HG02588 (cell line): Measurements from ENCODE around the gene SYVN1.

Experiments used
- ATAC-seq: cut with Tn5 transposase; IDR thresholded peaks from one replicate; pipeline ENCODE4 v1.9.1; 2021; ENCODE audit warnings: mild to moderate bottlenecking, moderate library complexity; ENCODE audit not compliant: unreplicated experiment

The SYVN1 gene

DNA sequence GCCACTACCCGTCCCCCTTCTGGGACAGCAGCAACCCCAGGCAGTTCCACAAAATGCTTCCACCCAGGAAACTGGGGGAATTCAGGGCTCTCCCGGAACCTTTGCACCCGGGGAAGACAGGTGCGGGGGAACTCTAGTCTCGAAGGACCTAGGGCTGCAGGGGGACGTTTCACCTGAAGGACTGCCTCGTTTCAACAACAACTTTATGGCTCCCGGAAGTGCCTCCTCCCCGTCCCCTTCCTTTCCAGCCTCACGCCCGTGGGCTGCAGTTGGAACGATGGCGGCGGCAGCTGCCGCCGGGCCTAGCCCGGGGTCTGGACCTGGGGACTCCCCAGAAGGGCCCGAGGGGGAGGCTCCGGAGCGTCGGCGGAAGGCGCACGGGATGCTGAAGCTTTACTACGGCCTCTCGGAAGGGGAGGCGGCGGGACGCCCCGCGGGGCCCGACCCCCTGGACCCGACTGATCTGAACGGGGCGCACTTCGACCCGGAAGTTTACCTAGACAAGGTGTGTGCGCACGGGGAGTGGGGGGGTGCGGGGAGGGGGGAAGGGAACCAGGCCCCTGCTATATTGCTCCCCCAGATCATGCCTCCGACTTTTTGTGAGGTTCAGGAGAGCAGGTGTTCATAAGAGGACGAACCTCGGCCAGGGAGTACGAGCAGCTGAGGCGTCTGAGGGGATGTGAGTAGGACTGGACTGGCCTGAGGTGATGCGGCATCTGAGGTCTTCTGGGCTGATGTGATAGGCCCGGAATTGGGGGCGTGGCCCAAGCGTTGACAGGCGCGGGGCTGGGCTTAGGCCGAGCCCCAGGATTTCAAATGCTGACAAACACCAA, 38.1 kb downstream of the SYVN1 start, which contains the start of gene VPS51:
TSS of gene VPS51 (plus strand) at position 241 of the 833 bp plus-strand sequence. CDS start at position 278, 37 bp downstream.
- peak; percentile 74 for ATAC-seq

DNA sequence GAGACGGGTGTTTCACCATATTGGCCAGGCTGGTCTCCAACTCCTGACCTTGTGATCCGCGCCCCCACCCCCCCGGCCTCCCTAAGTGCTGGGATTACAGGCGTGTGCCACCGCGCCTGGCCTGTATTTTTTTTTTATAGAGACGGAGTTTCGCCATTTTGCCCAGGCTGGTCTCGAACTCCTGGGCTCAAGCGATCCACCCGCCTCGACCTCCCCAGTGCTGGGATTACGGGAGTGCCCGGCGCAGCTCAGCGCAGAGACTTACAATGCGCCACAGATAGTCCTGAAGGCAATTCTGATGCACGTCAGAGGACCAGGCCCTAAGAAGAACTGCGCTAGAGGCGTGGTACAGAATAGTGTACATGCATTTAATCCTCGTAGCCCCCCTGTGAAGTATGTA, 38.9 kb downstream of the SYVN1 start:
- no peak for ATAC-seq

DNA sequence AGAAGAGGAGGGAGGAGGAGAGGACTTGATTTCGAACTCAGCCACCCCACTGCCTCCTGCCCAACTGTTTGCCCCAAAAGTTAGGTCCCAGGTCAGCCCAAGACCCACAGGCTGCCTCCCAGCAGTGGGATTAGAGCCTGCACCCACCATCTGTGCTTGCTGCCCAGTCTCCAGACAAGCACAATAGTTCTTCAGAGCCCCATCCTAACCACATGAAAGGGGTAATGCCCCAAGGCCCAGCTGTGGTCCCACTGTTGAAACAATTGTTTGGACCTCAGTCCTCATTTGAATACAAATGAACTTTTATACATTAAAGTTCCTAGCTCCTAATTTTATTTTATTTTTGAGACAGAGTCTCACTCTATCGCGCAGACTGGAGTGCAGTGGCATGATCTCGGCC, 43.7 kb downstream of the SYVN1 start:
- ATAC-seq, result no peak

DNA sequence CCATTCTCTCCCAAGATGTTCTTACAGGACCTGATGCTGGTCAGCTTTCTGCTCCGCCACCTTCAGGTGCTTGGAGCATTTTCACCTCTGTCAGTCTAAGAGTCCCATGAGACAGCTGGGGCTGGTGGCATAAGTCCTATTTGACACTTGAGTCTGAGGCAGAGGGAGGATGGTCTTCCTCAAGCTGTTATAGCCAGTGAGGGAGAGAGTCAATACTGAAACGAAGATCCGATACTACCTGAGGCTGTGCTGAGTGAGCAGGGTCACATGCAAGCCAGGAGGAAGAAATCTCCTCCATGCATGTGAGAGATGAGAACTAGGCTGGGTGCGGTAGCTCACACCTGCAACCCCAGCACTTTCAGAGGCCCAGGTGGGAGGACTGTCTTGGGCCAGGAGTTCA, 44.7 kb downstream of the SYVN1 start:
- ATAC-seq, result no peak

DNA sequence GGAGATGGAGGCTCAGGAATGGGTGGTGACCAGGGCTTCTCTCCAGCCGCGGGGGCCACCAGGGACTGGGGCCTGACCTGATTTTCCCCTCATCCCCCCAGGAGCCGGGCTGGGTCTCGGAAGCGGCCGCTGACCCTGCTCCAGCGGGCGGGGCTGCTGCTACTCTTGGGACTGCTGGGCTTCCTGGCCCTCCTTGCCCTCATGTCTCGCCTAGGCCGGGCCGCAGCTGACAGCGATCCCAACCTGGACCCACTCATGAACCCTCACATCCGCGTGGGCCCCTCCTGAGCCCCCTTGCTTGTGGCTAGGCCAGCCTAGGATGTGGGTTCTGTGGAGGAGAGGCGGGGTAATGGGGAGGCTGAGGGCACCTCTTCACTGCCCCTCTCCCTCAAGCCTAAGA, 46.5 kb downstream of the SYVN1 start:
- ATAC-seq, result no peak

DNA sequence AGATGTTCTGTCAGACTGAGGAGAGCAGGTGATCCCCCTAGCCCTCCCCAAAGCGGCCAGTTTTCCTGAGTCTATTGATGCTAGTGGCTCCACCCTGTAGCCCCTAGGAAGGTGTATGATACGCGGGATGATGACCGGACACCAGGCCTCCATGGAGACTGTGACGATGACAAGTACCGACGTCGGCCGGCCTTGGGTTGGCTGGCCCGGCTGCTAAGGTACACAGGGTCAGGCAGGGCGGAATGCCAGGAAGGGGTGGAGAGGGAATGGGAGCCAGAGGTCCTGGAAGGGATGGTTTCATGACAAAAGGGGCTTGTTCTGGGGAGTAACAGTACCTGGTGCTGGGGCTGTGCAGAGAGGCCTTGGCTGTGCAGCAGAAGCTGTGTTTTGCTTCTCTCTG, 47.1 kb downstream of the SYVN1 start:
- ATAC-seq, result no peak

DNA sequence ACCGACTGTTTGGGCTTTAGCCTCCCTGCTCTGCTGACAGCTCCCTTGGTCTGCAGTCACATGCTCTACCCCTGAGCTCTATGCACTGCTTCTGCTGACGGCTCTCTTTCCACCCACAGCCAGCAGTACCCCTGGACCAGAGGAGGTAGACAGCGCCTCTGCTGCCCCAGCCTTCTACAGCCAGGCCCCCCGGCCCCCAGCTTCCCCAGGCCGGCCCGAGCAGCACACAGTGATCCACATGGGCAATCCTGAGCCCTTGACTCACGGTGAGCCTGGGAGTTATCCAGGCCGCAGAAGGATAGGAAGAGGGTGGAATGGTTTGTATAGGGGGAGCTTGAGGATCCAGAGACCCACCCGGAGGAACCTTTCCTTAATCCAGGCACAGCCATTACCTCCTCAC, 47.5 kb downstream of the SYVN1 start:
- no peak for ATAC-seq

DNA sequence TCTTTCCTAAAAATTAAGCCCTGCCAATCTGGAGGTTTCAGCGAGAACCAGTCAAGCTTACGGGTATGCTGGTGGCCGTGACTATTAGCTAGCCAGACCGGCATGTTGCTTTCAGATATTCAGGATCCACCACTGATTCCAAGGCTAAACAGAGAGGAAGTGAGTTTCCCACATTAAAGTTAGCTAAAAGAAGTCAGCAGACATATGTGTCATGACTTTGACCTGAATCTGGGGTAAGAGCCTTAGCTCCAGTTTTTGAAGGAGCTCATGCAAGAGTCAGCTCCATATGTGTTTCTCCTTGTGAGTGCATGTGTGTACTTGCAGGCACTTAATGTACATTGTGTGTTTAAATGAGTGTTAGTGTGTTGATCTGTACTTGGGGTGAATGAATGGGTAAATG, 48.9 kb downstream of the SYVN1 start:
- ATAC-seq, result no peak

DNA sequence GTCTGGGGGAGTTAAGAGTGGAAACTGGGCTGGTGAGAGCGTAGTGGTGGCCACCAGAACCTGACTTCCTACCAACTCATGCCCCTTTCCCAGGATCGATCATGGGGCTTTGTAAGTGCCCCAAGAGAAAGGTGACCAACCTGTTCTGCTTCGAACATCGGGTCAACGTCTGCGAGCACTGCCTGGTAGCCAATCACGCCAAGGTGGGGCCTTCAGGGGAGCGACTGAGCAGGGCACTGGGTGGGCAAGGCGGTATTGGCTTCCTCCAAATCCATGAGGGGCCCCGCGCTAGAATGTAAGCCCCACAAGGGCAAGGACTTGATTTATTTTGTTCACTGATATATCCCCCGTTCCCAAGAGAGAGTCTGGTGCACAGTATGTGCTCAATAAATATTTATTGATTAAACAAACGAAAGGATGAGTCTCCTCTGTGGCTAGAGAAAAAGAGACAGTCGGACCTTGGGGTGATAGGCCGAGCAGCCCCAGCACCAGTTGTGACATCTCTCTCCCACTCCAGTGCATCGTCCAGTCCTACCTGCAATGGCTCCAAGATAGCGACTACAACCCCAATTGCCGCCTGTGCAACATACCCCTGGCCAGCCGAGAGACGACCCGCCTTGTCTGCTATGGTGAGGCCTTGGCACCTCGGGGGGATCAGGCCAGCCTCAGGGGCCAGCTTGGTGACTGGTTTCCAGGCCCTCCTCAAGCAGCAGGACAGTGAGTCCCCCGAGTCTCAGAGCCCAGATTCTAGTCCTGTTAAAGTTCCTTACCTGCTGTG, 49.5 kb downstream of the SYVN1 start:
- no peak for ATAC-seq

DNA sequence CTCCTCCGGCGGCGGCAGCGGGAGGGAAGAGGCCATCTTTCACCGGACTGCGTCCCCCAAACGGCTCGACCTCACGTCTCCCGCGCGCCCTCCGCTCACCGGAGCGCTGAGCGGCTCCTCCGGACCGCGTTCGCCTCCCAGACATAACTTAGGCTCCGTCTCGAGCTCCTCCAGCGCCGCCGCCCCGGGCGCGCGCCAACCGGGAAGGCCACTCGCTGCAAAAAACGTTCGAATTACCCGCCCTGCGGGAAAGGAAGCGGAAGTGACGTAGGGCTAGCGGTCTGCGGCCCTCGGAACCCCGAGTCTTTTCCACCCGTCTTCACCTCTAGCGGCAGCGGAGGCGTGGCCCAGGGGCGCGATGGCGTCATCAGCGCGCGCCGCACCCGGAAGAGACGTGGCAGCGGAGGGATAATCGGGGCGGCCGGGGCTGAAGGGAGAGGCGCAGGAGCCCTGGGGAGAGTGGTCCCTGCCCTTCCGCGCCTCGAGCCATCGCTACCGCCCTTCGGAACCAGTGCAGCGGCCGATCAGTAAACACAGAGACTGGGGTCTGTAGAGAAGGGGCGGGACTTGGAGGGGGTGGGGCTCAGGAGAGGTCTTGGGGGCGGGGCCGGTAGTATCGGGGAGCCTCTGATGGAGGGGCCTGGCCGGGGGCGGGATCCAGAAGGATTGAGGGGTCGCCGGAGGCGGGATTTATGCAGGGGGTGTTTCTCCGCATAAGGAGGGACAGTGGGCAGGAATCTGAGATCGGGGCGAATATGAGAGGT, 50.3 kb downstream of the SYVN1 start, which contains the start of the genes CDCA5 and ZFPL1:
TSS of gene CDCA5 (minus strand) at position 207 of the 764 bp plus-strand sequence. CDS start at position 145, 62 bp downstream.
TSS of gene ZFPL1 (plus strand) at position 389 of the 764 bp plus-strand sequence. CDS start 477 bp downstream, outside the sequence.
- ATAC-seq, result peak; percentile 80

DNA sequence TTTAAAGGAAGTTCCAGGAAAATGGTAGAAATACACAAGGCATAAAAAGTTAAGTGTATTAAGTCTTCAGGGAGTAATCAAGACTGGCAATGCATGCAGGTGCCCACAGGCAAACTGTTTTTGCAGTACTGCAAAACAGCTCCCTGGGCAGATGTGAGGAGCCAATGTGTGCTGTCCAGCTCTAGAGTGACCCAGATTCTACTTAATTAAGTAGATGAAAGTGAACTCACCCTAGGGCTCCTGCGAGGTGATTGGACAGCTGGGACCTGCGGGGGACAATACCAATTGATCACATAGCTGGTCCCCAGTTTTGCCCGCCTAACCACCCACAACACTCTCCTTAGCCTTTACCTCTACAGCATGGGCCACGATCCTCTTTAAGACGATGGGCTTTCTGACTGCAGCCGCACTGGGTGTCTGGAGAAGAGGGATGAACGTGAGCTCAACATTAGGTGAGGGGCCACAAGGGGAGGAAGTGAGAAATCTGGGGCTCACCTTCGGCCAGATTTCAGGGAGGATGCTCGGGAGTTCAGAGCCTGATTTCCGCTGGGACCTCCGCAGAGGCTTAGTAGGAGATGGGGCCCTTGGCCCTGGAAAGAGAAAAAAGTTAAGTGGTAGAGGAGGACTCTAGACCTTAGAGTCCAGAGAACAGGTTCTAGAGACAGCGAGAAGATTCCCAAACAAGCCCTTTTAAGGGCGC, 51.0 kb downstream of the SYVN1 start:
- ATAC-seq, result no peak

DNA sequence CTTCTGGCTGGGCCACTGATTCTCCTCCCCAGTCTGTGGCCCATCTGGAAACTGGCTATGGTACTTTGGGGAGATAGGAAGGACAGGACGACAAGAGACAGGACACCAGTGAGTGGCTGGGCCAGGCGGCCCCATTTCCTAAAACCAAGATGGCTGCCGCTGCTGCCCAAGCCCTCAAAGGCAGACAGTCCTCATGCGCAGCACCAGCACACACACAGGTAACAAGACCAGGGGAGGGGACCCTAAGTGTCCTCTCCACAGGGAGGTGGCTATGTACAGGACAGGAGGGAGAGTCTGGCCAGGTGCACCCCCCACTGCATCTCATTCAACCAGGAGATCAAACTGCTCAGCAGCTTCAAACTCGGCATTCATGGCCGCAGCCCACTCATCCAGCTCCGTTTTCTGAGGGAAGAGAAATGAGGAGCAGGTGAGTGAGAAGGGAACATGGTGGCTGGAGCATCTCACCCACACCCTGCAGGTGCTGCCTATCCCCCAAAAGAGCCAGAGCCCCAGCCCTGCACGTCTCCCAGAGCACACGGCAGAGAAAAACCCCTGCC, 55.5 kb downstream of the SYVN1 start:
- ATAC-seq, result no peak

DNA sequence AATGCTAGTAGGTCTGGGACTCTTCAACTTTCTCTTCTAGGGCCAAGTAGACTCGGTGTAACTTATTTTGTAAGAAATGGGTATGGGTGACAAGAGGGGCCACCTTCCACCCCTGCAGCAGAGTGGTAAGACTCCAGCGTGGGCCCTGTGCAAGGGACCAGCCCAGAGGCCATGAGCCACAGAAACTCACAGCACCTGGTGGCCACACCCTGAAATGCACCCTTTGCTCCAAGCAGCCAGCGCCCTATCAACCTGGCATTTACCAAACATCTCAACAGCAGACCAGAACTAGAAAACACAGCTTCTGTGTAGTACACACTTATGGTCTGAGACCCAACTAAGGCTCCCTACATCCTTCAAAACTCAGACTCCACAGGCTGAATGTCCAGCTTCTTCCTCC, 56.2 kb downstream of the SYVN1 start:
- ATAC-seq, result no peak

DNA sequence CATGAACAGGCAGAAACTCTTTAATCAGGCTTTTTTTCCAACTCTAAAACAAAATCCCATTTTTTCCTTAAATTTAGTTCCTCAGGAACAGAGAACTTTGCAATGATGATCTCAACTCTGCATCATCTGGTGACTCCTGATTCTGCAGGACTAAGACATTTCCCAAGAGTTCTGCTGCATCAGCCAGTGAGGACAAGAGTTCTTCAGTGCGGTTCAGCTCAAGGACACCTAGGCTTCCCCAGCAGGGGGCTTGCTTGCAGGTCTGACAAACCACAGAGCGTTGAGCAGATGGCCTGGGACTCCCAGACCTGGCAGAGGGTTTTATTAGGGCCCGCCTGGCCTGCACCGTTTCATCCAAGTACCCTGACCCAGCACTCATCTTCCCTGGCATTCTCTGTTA, 56.9 kb downstream of the SYVN1 start:
- no peak for ATAC-seq
